ENCODE measurements around the gene PHACTR3. TPM values are rescaled to one million over a fixed set of nuclear protein-coding genes. Genes with fewer than 3 reads are reported as not detected.

PHACTR3 gene
- total and polyA plus RNA-seq, 2 of the 8 experiments (the other 6 are each of a cell fraction or from before 2014, with no cell fraction given) = 0.05 to 0.13 TPM

GRCh38 chr20:59667981-59668515 is 63.7 kb downstream of the PHACTR3 start:
- Histone ChIP-seq H3K14ac (ENCODE audit: insufficient read length) (no peak overlapping the region), H3K9me3 (ENCODE audit: insufficient read depth in 2 of 2, low read depth in 1 of 2, low read length in 1 of 2) (peaks cover 96 to 99% of the 10 kb centered on the region in 2 experiments), H3K56ac (replicated peaks; ENCODE audit: insufficient read length, low read depth, low read length) (no peak overlapping the region), H3K4me1 (replicated peaks in 1 of 4; ENCODE audit: control insufficient read depth in 3 of 4, insufficient read depth in 4 of 4, low read length in 3 of 4) (no peaks in the 10 kb centered on the region), H2AFZ (ENCODE audit: low read length) (no peak overlapping the region), H2BK5ac (ENCODE audit: low read depth, low read length) (no peak overlapping the region), H4K5ac (ENCODE audit: insufficient read length, low read depth, low read length) (no peak overlapping the region), H3K9ac (replicated peaks in 1 of 4; ENCODE audit: extremely low read depth in 1 of 4, low read depth in 3 of 4, low read length in 3 of 4) (no peak overlapping the region), H3K23ac (ENCODE audit: insufficient read length) (no peak overlapping the region), H3K18ac (ENCODE audit: extremely low read depth, low read length) (no peak overlapping the region), H2BK20ac (ENCODE audit: low read length) (no peak overlapping the region), H3K79me2 (ENCODE audit: control insufficient read depth in 1 of 2, insufficient read depth in 2 of 2, low read length in 2 of 2) (no peaks in the 10 kb centered on the region), H4K91ac (replicated peaks; ENCODE audit: insufficient read length, low read length) (no peak overlapping the region), H2BK12ac (ENCODE audit: low read depth, low read length) (no peak overlapping the region), H2BK120ac (replicated peaks; ENCODE audit: low read depth, low read length) (no peak overlapping the region), H3K79me1 (ENCODE audit: low read depth, low read length) (no peaks in the 10 kb centered on the region), H3K27me3 (replicated peaks in 1 of 4; ENCODE audit: control insufficient read depth in 3 of 4, extremely low read depth in 1 of 4, insufficient read depth in 3 of 4, low read length in 3 of 4) (no peaks in the 10 kb centered on the region), H3K4me2 (ENCODE audit: insufficient read depth in 1 of 2, low read depth in 2 of 2, low read length in 2 of 2) (no peak overlapping the region), H2AK5ac (ENCODE audit: low read depth, low read length) (no peak overlapping the region), H3K4me3 (ENCODE audit: extremely low read depth in 1 of 4, insufficient read depth in 2 of 4, low read depth in 3 of 4, low read length in 4 of 4) (no peak overlapping the region), H4K8ac (ENCODE audit: extremely low read depth, insufficient read depth, low read length) (no peak overlapping the region), H3K27ac (ENCODE audit: low read depth, low read length) (no peak overlapping the region), H3K23me2 (ENCODE audit: low read depth, low read length) (no peaks in the 10 kb centered on the region), H3K4ac (replicated peaks; ENCODE audit: insufficient read length, low read depth, low read length) (no peak overlapping the region), H2BK15ac (ENCODE audit: low read length) (no peak overlapping the region), H3K36me3 (ENCODE audit: control insufficient read depth in 2 of 4, insufficient read depth in 4 of 4, low read length in 3 of 4) (no peaks in the 10 kb centered on the region), H4K20me1 (replicated peaks in 1 of 2; ENCODE audit: control insufficient read depth in 1 of 2, insufficient read depth in 2 of 2, low read length in 2 of 2) (no peaks in the 10 kb centered on the region)
- DNase-seq (ENCODE audit: low read depth in 1 of 2, low spot score in 2 of 2) (no peak), FAIRE-seq (no peak)
- ChIA-PET CTCF (ENCODE audit: partially characterized antibody) (no interaction called here), POLR2A (ENCODE audit: partially characterized antibody) (no interaction called here)
- 86% methylated on average over 16 of the region's 16 CpGs; no CpG with 5 or more reads in 1 of the 2 experiments for WGBS, 2 experiments (ENCODE audit: extremely low coverage in 1 of 2, insufficient coverage in 1 of 2, insufficient read length in 1 of 2, insufficient replicate concordance in 2 of 2, low coverage in 1 of 2, low lambda C conversion rate in 2 of 2, missing lambda C conversion rate in 1 of 2)
- TF ChIP-seq RAD21 (IDR thresholded peaks at IDR 0.05 in 1 of 2, conservative IDR thresholded peaks at IDR 0.05 in 1 of 2; ENCODE audit: low read depth in 2 of 2, low read length in 2 of 2) (no peak), MAX (IDR thresholded peaks at IDR 0.05) (no peak), KDM4A (IDR thresholded peaks at IDR 0.05; ENCODE audit: low read depth, low read length, severe bottlenecking) (no peak), HDAC6 (IDR thresholded peaks at IDR 0.05; ENCODE audit: low read depth, low read length) (no peak), MAFK (IDR thresholded peaks at IDR 0.05; ENCODE audit: low read depth, low read length) (no peak), TAF1 (IDR thresholded peaks at IDR 0.05; ENCODE audit: low read depth, low read length) (no peak), YY1 (IDR thresholded peaks at IDR 0.05; ENCODE audit: low read depth, low read length) (no peak), CBX8 (IDR thresholded peaks at IDR 0.05; ENCODE audit: borderline replicate concordance, low read depth, low read length) (no peak), POU5F1 (IDR thresholded peaks at IDR 0.05; ENCODE audit: low read depth, low read length) (no peak), GABPA (IDR thresholded peaks at IDR 0.05; ENCODE audit: borderline replicate concordance, insufficient read depth, low read length) (no peak), ATF2 (IDR thresholded peaks at IDR 0.05; ENCODE audit: low read length) (no peak), CHD1 (IDR thresholded peaks at IDR 0.05; ENCODE audit: low read depth, low read length) (no peak)
